Endodermal cell (in vitro differentiated cells): Measurements from ENCODE around the gene DNAJB2. TPM values are rescaled to one million over a fixed set of nuclear protein-coding genes. Genes with fewer than 3 reads are reported as not detected.
"Not testable (repeated sequence)": the region's sequence is repeated elsewhere in the genome, so short reads cannot be mapped to it uniquely, and the experiment has no call there.

Experiments used
- DNase-seq: peaks from one replicate; pipeline ENCODE4 v3.0.0-alpha.2; 2017
- H3K27ac ChIP-seq: 2 replicates; pipeline ENCODE4 v1.5.1; 2013; ENCODE audit warnings: mild to moderate bottlenecking, low read depth, low read length, moderate library complexity
- H3K27me3 ChIP-seq: 2 replicates; pipeline ENCODE4 v1.6.1; 2013; ENCODE audit warnings: mild to moderate bottlenecking, low read length, moderate library complexity; ENCODE audit not compliant: insufficient read depth, control insufficient read depth, poor library complexity, severe bottlenecking
- H3K36me3 ChIP-seq: 2 replicates; pipeline ENCODE4 v1.7.0; 2013; ENCODE audit warnings: mild to moderate bottlenecking, low read length, moderate library complexity; ENCODE audit not compliant: control insufficient read depth, insufficient read depth
- H3K4me1 ChIP-seq: one replicate; pipeline ENCODE4 v1.7.0; 2013; ENCODE audit warnings: low read length; ENCODE audit not compliant: control insufficient read depth, insufficient read depth
- H3K4me3 ChIP-seq: 2 replicates; pipeline ENCODE4 v1.5.1; 2013; ENCODE audit warnings: mild to moderate bottlenecking, low read length, moderate library complexity
- H3K9ac ChIP-seq: 2 replicates; pipeline ENCODE4 v1.6.1; 2013; ENCODE audit warnings: mild to moderate bottlenecking, low read length, moderate library complexity; ENCODE audit not compliant: poor library complexity, severe bottlenecking; ENCODE audit errors: extremely low read depth
- H3K9me3 ChIP-seq: 2 replicates; pipeline ENCODE4 v1.6.1; 2013; ENCODE audit warnings: mild to moderate bottlenecking, low read length, moderate library complexity; ENCODE audit not compliant: control insufficient read depth
- H3K27ac Mint-ChIP-seq: 2 replicates; pipeline ENCODE4 v1.8.0; 2020; ENCODE audit warnings: mixed read lengths
- H3K27me3 Mint-ChIP-seq: 2 replicates; pipeline ENCODE4 v1.8.0; 2021; ENCODE audit warnings: mild to moderate bottlenecking, mixed read lengths; ENCODE audit not compliant: insufficient read depth
- H3K36me3 Mint-ChIP-seq: 2 replicates; pipeline ENCODE4 v1.8.0; 2020; ENCODE audit warnings: low read depth, mixed read lengths
- H3K4me1 Mint-ChIP-seq: 2 replicates; pipeline ENCODE4 v1.8.0; 2020; ENCODE audit warnings: mixed read lengths
- H3K4me3 Mint-ChIP-seq: 2 replicates; pipeline ENCODE4 v1.8.0; 2020; ENCODE audit warnings: mild to moderate bottlenecking, moderate library complexity, mixed read lengths
- H3K9me3 Mint-ChIP-seq: 2 replicates; pipeline ENCODE4 v1.8.0; 2020; ENCODE audit warnings: mild to moderate bottlenecking, mixed read lengths
- WGBS, 2 experiments: methylation state at CpG; one replicate each; pipeline versions ENCODE4 v1.1.5 to v1.1.7; 2013; ENCODE audit warnings: missing lambda C conversion rate in 2 of 2, mixed read lengths in 1 of 2; ENCODE audit not compliant: insufficient coverage in 1 of 2, insufficient read length in 1 of 2; 5-methylcytosine and 5-hydroxymethylcytosine counted together
- total RNA-seq, 2 donors: library from RNA; stranded (reverse); fragmentation: NEBNext Ultra II Directional in 1 of 2; extraction: Animal tissue kit (Norgen Biotek cat#: 25700) in 1 of 2; gene quantifications; 2 replicates in 1 of 2; 3 replicates in 1 of 2; pipeline ENCODE4 v1.2.1, GENCODE V29; 2021
- TF ChIP-seq, protein P1 (sequence below): fragments of 200-600 bp; sonication (generic); conservative IDR thresholded peaks from 2 replicates; pipeline ENCODE4 v1.5.0; 2021; ENCODE audit warnings: antibody characterized with exemption, mild to moderate bottlenecking

DNAJB2 gene
- total RNA-seq, 2 donors from 2014 or later = 61.9 to 80.9 TPM

- 95 to 97% methylated on average over 4 to 12 of the region's 12 CpGs for WGBS, 2 experiments
- Histone ChIP-seq H3K4me3 (no peak overlapping the region), H3K4me1 (peaks cover 8% of the 10 kb centered on the region), H3K9me3 (no peaks in the 10 kb centered on the region), H3K27me3 (no peaks in the 10 kb centered on the region), H3K9ac (no peak overlapping the region), H3K27ac (no peak overlapping the region), H3K36me3 (peaks cover 39% of the 10 kb centered on the region)
- Mint-ChIP-seq H3K27me3 (peaks cover 2% of the 10 kb centered on the region), H3K27ac (no peak overlapping the region), H3K9me3 (no peaks in the 10 kb centered on the region), H3K36me3 (peaks cover 25% of the 10 kb centered on the region), H3K4me3 (no peak overlapping the region), H3K4me1 (peaks cover 16% of the 10 kb centered on the region)
- no peak for DNase-seq
- TF ChIP-seq, protein P1, sequence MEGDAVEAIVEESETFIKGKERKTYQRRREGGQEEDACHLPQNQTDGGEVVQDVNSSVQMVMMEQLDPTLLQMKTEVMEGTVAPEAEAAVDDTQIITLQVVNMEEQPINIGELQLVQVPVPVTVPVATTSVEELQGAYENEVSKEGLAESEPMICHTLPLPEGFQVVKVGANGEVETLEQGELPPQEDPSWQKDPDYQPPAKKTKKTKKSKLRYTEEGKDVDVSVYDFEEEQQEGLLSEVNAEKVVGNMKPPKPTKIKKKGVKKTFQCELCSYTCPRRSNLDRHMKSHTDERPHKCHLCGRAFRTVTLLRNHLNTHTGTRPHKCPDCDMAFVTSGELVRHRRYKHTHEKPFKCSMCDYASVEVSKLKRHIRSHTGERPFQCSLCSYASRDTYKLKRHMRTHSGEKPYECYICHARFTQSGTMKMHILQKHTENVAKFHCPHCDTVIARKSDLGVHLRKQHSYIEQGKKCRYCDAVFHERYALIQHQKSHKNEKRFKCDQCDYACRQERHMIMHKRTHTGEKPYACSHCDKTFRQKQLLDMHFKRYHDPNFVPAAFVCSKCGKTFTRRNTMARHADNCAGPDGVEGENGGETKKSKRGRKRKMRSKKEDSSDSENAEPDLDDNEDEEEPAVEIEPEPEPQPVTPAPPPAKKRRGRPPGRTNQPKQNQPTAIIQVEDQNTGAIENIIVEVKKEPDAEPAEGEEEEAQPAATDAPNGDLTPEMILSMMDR = no peak
These were observed 6.2 kb downstream of the DNAJB2 start for GRCh38 chr2:219285373-219285735.

- H3K27ac Mint-ChIP-seq = peak overlapping the region; percentile 70
- DNase-seq = peak; percentile 91
- H3K4me3 ChIP-seq = no peak overlapping the region
These were observed 6.8 kb downstream of the DNAJB2 start for GRCh38 chr2:219285894-219286425.

GRCh38 chr2:219286436-219287115, 7.4 kb downstream of the DNAJB2 start:
- peak overlapping the region; percentile 70 for H3K27ac Mint-ChIP-seq
- Histone ChIP-seq H3K4me1 (no peaks in the 10 kb centered on the region), H3K36me3 (peaks cover 30% of the 10 kb centered on the region), H3K9ac (no peak overlapping the region), H3K27me3 (no peaks in the 10 kb centered on the region), H3K27ac (no peak overlapping the region), H3K9me3 (no peaks in the 10 kb centered on the region), H3K4me3 (no peak overlapping the region)
- TF ChIP-seq, protein P1 = no peak
- WGBS, 2 experiments = 83 to 96% methylated on average over 1 to 12 of the region's 12 CpGs
- H3K4me1 Mint-ChIP-seq = peaks cover 3% of the 10 kb centered on the region
- no peak overlapping the region for H3K4me3 Mint-ChIP-seq
- no peak for DNase-seq
- peaks cover 18% of the 10 kb centered on the region for H3K36me3 Mint-ChIP-seq
- H3K27me3 Mint-ChIP-seq = peaks cover 13% of the 10 kb centered on the region
- H3K9me3 Mint-ChIP-seq = no peaks in the 10 kb centered on the region

More at GRCh38 chr2:219285894-219286425, 6.8 kb downstream of the DNAJB2 start:
- WGBS, 2 experiments = 74 to 78% methylated on average over 5 to 17 of the region's 17 CpGs
- TF ChIP-seq, protein P1 = no peak
- Histone ChIP-seq H3K9ac (no peak overlapping the region), H3K4me1 (peaks cover 1% of the 10 kb centered on the region), H3K9me3 (no peaks in the 10 kb centered on the region), H3K27ac (no peak overlapping the region), H3K36me3 (peaks cover 33% of the 10 kb centered on the region), H3K27me3 (no peaks in the 10 kb centered on the region)
- Mint-ChIP-seq H3K4me1 (peaks cover 9% of the 10 kb centered on the region), H3K36me3 (peaks cover 25% of the 10 kb centered on the region), H3K9me3 (no peaks in the 10 kb centered on the region), H3K27me3 (peaks cover 7% of the 10 kb centered on the region), H3K4me3 (no peak overlapping the region)

- H3K9me3 Mint-ChIP-seq, H3K4me3 ChIP-seq, H3K9ac ChIP-seq, DNase-seq, H3K4me1 ChIP-seq, H3K27ac Mint-ChIP-seq, H3K4me3 Mint-ChIP-seq, H3K9me3 ChIP-seq, H3K4me1 Mint-ChIP-seq, H3K27ac ChIP-seq, H3K27me3 ChIP-seq: not testable (repeated sequence)
- H3K27me3 Mint-ChIP-seq = peaks cover 15% of the 10 kb centered on the region
- H3K36me3 Mint-ChIP-seq = peaks cover 17% of the 10 kb centered on the region
- WGBS, 2 experiments = 94 to 100% methylated on average over 1 to 6 of the region's 6 CpGs
- H3K36me3 ChIP-seq = peaks cover 26% of the 10 kb centered on the region
These were observed 7.9 kb downstream of the DNAJB2 start for GRCh38 chr2:219287116-219287440.
